Measurements from ENCODE around the gene NR1D1. TPM values are rescaled to one million over a fixed set of nuclear protein-coding genes. Genes with fewer than 3 reads are reported as not detected.

NR1D1 gene
- 1.2 and 1.5 TPM in 2 replicates for total RNA-seq

GRCh38 chr17:40100419-40100668 is at the start of gene NR1D1:
TSS of gene NR1D1 (minus strand) at chr17:40100589. CDS start at chr17:40100094, 495 bp downstream.

GRCh38 chr17:40121181-40122135 is 21.1 kb upstream of the NR1D1 start, which contains the start of gene MSL1:
TSS of gene MSL1 (plus strand) at chr17:40121971. CDS start at chr17:40122613, 642 bp downstream.

GRCh38 chr17:40062329-40063186 is 37.8 kb downstream of the NR1D1 start, which contains the start of gene THRA:
TSS of gene THRA (plus strand) at chr17:40062965. CDS start at chr17:40074489, 11,524 bp downstream.

Other genes with a start within 250 kb of the NR1D1 start
- not detected in 2 replicates for gene IKZF3, start 236.3 kb downstream of the NR1D1 start, total RNA-seq
- gene ZPBP2, start 232.4 kb downstream of the NR1D1 start, total RNA-seq: not detected in 2 replicates
- 1.4 and 2.3 TPM in 2 replicates for gene GSDMB, start 182.0 kb downstream of the NR1D1 start, total RNA-seq
- gene ORMDL3, start 173.0 kb downstream of the NR1D1 start, total RNA-seq: 35.9 and 41.8 TPM in 2 replicates
- gene LRRC3C, start 172.9 kb downstream of the NR1D1 start, total RNA-seq: not detected in 2 replicates
- gene GSDMA, start 137.6 kb downstream of the NR1D1 start, total RNA-seq: not detected in 2 replicates
- 69.5 and 77.7 TPM in 2 replicates for gene PSMD3, start 119.8 kb downstream of the NR1D1 start, total RNA-seq
- 0.09 TPM in 1 of 2 replicates, not detected in the other for gene CSF3, start 85.1 kb downstream of the NR1D1 start, total RNA-seq
- 24.3 and 27.9 TPM in 2 replicates for gene MED24, start 46.2 kb downstream of the NR1D1 start, total RNA-seq
- 18.6 and 20.0 TPM in 2 replicates for gene THRA, start 37.6 kb downstream of the NR1D1 start, total RNA-seq
- gene MSL1, start 21.4 kb upstream of the NR1D1 start, total RNA-seq: 36.4 and 40.8 TPM in 2 replicates
- gene CASC3, start 39.9 kb upstream of the NR1D1 start, total RNA-seq: 17.9 and 22.4 TPM in 2 replicates
- 0.52 and 1.2 TPM in 2 replicates for gene RAPGEFL1, start 76.9 kb upstream of the NR1D1 start, total RNA-seq
- 6.3 and 7.1 TPM in 2 replicates for gene WIPF2, start 118.7 kb upstream of the NR1D1 start, total RNA-seq
- gene CDC6, start 187.3 kb upstream of the NR1D1 start, total RNA-seq: 4.1 and 5.3 TPM in 2 replicates
- gene RARA, start 208.6 kb upstream of the NR1D1 start, total RNA-seq: 6.0 and 8.8 TPM in 2 replicates

Measured in dermis lymphatic vessel endothelial cell (primary cell).